HepG2 (cell line): Measurements from ENCODE around the gene FANCD2. TPM values are rescaled to one million over a fixed set of nuclear protein-coding genes. Genes with fewer than 3 reads are reported as not detected.

Source experiments
- ARID4A ChIP-seq: sonication (generic); formaldehyde crosslinking; IDR thresholded peaks from 2 replicates; pipeline ENCODE4 v1.5.0; 2020; ENCODE audit warnings: mild to moderate bottlenecking, missing genetic modification reagents, borderline replicate concordance
- ATM ChIP-seq: fragments of 450-650 bp; IDR thresholded peaks from 2 replicates; pipeline ENCODE4 v1.7.1; 2017; ENCODE audit warnings: mild to moderate bottlenecking, borderline replicate concordance
- CERS6 ChIP-seq: sonication (generic); formaldehyde crosslinking; IDR thresholded peaks from 2 replicates; pipeline ENCODE4 v1.5.0; 2020; ENCODE audit warnings: missing genetic modification reagents
- HNRNPLL ChIP-seq: fragments of 200-400 bp; formaldehyde crosslinking; IDR thresholded peaks from 2 replicates; pipeline ENCODE4 v1.6.1; 2017; ENCODE audit warnings: mild to moderate bottlenecking, low read depth, low read length; ENCODE audit not compliant: poor library complexity, severe bottlenecking
- NFYB ChIP-seq: sonication (generic); formaldehyde crosslinking; IDR thresholded peaks from 2 replicates; pipeline ENCODE4 v1.4.0; 2020; ENCODE audit warnings: missing genetic modification reagents
- SP4 ChIP-seq: sonication (generic); formaldehyde crosslinking; IDR thresholded peaks from 2 replicates; pipeline ENCODE4 v1.8.1; 2023; ENCODE audit warnings: mild to moderate bottlenecking, missing genetic modification reagents
- SRSF9 ChIP-seq: fragments of 200-400 bp; formaldehyde crosslinking; IDR thresholded peaks from 2 replicates; pipeline ENCODE4 v1.6.1; 2018; ENCODE audit warnings: borderline replicate concordance, mild to moderate bottlenecking, low read depth, low read length; ENCODE audit not compliant: insufficient read depth, poor library complexity, severe bottlenecking
- TAF1 ChIP-seq: sonication (generic); formaldehyde crosslinking; IDR thresholded peaks from 2 replicates; pipeline ENCODE4 v1.4.0; 2020; ENCODE audit warnings: missing genetic modification reagents
- ZFY ChIP-seq: sonication (generic); formaldehyde crosslinking; IDR thresholded peaks from 2 replicates; pipeline ENCODE4 v1.4.0; 2020; ENCODE audit warnings: missing genetic modification reagents
- ZNF460 ChIP-seq: sonication (generic); formaldehyde crosslinking; IDR thresholded peaks from 2 replicates; pipeline ENCODE4 v1.5.1; 2020; ENCODE audit warnings: missing genetic modification reagents, mild to moderate bottlenecking, borderline replicate concordance
- ZNF605 ChIP-seq: sonication (generic); formaldehyde crosslinking; IDR thresholded peaks from 2 replicates; pipeline ENCODE4 v1.8.0; 2022; ENCODE audit warnings: mild to moderate bottlenecking, missing genetic modification reagents
- ZNF749 ChIP-seq: sonication (generic); formaldehyde crosslinking; IDR thresholded peaks from 2 replicates; pipeline ENCODE4 v1.8.0; 2022; ENCODE audit warnings: mild to moderate bottlenecking, missing genetic modification reagents, moderate library complexity, borderline replicate concordance
- ZSCAN21 ChIP-seq: sonication (generic); formaldehyde crosslinking; IDR thresholded peaks from 2 replicates; pipeline ENCODE4 v1.8.0; 2022; ENCODE audit warnings: mild to moderate bottlenecking, missing genetic modification reagents, moderate library complexity, borderline replicate concordance
- polyA plus RNA-seq, 8 experiments: library from polyadenylated mRNA; depleted of rRNA in 3 of 8; stranded (reverse) in 7 of 8; unstranded in 1 of 8; fragments of >200 nt; fragmentation: Illumina TruSeq in 4 of 8; extraction: Trizol in 4 of 8; gene quantifications; 2 replicates each; pipeline versions ENCODE4 v1.2.1 to v1.2.3, GENCODE V29; 2011 to 2016; ENCODE audit warnings: low read depth in 4 of 8, missing spikeins in 1 of 8, mixed read lengths in 1 of 8; ENCODE audit not compliant: insufficient read depth in 1 of 8
- total RNA-seq, 5 experiments: library from RNA; depleted of rRNA; stranded (reverse); fragments of >200 nt; fragmentation: Illumina TruSeq; extraction: Trizol; gene quantifications; 2 replicates each; pipeline ENCODE4 v1.2.3, GENCODE V29; 2016; ENCODE audit warnings: low read depth in 1 of 5
- TF ChIP-seq, protein P1 (sequence below): sonication (generic); formaldehyde crosslinking; IDR thresholded peaks from 2 replicates; pipeline ENCODE4 v1.4.0; 2020; ENCODE audit warnings: missing genetic modification reagents, borderline replicate concordance
- TF ChIP-seq, protein P2 (sequence below), 2 experiments: sonication (generic) in 1 of 2; formaldehyde crosslinking in 1 of 2; IDR thresholded peaks; 2 replicates each; pipeline versions ENCODE4 v1.5.1 to v1.6.1; 2011 to 2020; ENCODE audit warnings: borderline replicate concordance in 1 of 2, low read depth in 1 of 2, low read length in 1 of 2, mild to moderate bottlenecking in 1 of 2, missing genetic modification reagents in 1 of 2, moderate library complexity in 1 of 2

The FANCD2 gene
- total and polyA plus RNA-seq, 2 of the 13 experiments (the other 11 are each of a cell fraction or from before 2014, with no cell fraction given): 10.1 to 42.0 TPM

- TF ChIP-seq, protein P1, sequence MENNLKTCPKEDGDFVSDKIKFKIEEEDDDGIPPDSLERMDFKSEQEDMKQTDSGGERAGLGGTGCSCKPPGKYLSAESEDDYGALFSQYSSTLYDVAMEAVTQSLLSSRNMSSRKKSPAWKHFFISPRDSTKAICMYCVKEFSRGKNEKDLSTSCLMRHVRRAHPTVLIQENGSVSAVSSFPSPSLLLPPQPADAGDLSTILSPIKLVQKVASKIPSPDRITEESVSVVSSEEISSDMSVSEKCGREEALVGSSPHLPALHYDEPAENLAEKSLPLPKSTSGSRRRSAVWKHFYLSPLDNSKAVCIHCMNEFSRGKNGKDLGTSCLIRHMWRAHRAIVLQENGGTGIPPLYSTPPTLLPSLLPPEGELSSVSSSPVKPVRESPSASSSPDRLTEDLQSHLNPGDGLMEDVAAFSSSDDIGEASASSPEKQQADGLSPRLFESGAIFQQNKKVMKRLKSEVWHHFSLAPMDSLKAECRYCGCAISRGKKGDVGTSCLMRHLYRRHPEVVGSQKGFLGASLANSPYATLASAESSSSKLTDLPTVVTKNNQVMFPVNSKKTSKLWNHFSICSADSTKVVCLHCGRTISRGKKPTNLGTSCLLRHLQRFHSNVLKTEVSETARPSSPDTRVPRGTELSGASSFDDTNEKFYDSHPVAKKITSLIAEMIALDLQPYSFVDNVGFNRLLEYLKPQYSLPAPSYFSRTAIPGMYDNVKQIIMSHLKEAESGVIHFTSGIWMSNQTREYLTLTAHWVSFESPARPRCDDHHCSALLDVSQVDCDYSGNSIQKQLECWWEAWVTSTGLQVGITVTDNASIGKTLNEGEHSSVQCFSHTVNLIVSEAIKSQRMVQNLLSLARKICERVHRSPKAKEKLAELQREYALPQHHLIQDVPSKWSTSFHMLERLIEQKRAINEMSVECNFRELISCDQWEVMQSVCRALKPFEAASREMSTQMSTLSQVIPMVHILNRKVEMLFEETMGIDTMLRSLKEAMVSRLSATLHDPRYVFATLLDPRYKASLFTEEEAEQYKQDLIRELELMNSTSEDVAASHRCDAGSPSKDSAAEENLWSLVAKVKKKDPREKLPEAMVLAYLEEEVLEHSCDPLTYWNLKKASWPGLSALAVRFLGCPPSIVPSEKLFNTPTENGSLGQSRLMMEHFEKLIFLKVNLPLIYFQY: 0 out of 2 replicates have a peak, but pooled peaks have one; percentile 36
- TF ChIP-seq ARID4A (CRISPR knock-in tag) (peak; percentile 89), SP4 (CRISPR knock-in tag) (peak; percentile 76), SRSF9 (no peak), HNRNPLL (peak; percentile 48), ATM (no peak), TAF1 (CRISPR knock-in tag) (peak; percentile 46; the same call in 1 of the 2 replicates), ZFY (CRISPR knock-in tag) (peak; percentile 65), ZSCAN21 (0 out of 2 replicates have a peak, but pooled peaks have one; percentile 46), ZNF749 (no peak), ZNF605 (CRISPR knock-in tag) (0 out of 2 replicates have a peak, but pooled peaks have one; percentile 32), NFYB (no peak), ZNF460 (CRISPR knock-in tag) (no peak), CERS6 (CRISPR knock-in tag) (no peak)
- TF ChIP-seq, protein P2, sequence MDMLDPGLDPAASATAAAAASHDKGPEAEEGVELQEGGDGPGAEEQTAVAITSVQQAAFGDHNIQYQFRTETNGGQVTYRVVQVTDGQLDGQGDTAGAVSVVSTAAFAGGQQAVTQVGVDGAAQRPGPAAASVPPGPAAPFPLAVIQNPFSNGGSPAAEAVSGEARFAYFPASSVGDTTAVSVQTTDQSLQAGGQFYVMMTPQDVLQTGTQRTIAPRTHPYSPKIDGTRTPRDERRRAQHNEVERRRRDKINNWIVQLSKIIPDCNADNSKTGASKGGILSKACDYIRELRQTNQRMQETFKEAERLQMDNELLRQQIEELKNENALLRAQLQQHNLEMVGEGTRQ (IDR thresholded peaks at IDR 0.05; ENCODE audit: low read depth, low read length): no peak
- TF ChIP-seq, protein P2 (CRISPR knock-in tag; IDR thresholded peaks at IDR 0.05; ENCODE audit: borderline replicate concordance): no peak
These were observed 15.3 kb upstream of the FANCD2 start (continued) for GRCh38 chr3:10010878-10011465.
